ENCODE measurements around the gene GRB10. TPM values are rescaled to one million over a fixed set of nuclear protein-coding genes. Genes with fewer than 3 reads are reported as not detected.
A peak's percentile ranks its signal among the peaks of the same experiment; 100 is the strongest.

The GRB10 gene
- total RNA-seq (2012; rRNA removed): 39.8 and 41.8 TPM in 2 replicates

DNA sequence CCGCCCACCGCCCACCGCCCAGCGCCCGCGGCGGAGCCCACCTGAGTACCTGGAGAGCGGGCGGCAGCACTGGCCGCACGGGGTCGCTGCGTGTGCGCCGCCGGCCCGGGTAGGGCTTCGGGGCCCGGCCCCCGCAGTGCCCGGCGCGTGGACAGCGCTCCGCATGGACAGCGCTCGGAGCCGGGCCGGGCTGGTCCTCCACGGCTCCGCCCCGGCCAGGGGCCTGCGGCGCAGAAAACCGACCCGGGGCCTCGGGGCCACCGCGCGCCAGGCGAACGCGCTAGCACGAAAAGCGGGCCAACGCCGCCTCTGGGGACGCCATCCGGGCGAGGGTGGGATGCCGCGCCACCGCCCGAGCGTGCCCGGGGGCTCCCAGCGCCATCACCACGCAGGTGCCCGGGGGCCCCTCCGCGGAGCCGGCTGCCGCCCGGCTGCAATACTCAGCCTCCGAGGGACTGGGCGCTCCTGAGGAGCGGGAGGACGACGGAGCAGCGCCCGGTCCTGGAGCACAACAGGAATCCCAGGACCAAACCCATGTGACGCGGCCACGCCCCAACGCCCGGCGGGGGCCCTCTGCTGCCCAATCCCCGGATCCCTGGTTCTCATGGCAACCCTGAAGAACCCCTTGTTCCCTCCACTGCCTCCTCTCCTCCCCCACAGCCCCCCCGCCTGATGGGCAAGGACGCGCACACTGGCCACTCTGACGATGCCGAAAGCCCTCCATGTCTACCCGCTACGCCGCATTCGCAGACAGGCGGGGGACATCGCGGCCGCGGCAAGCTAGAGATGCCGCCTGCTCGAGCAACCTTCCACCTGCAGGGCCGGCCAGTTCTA lies at the start of gene GRB10:
Gene GRB10 (minus strand): TSS at position 522 of the 834 bp plus-strand sequence. CDS start 50,574 bp downstream, outside the sequence.
- H3K27me3 ChIP-seq (ENCODE audit: control insufficient read depth, insufficient read depth, low read length): no peaks in the 10 kb centered on the region
- peaks cover 2% of the 10 kb centered on the region for H3K4me1 ChIP-seq (ENCODE audit: control insufficient read depth, insufficient read depth, low read length)
- H3K9ac ChIP-seq (ENCODE audit: low read depth, low read length): peak within 1 kb of the TSS; percentile 67
- no peaks in the 10 kb centered on the region for H3K9me3 ChIP-seq (replicated peaks; ENCODE audit: low read length)
- H3K36me3 ChIP-seq (ENCODE audit: insufficient read depth, low read length): no peaks in the 10 kb centered on the region
- H3K4me3 ChIP-seq (ENCODE audit: low read length): peak within 1 kb of the TSS; percentile 69
- H3K4me2 ChIP-seq (ENCODE audit: low read length): peak within 1 kb of the TSS; percentile 83

DNA sequence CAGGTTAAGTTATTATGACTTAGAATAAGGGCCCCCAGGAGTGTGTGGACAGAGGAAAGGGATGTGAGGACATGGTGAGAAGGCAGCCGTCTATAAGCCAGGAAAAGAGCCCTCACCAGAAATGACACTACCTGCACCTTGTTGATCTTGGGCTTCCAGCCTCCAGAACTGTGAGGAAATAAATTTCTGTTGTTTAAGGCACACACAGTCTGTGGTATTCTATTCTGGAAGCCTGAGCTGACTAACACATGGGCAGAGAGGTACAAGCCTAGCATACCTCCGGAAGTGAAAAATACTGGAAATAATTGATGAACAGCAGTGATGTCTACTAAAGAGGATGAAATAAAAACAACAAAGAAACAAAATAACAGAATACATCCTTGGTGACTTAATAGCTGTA lies 46.1 kb upstream of the GRB10 start:
- Histone ChIP-seq H3K4me3 (ENCODE audit: low read length) (no peak overlapping the region), H3K9ac (ENCODE audit: low read depth, low read length) (no peak overlapping the region), H3K9me3 (replicated peaks; ENCODE audit: low read length) (no peaks in the 10 kb centered on the region), H3K4me2 (ENCODE audit: low read length) (no peak overlapping the region), H3K27me3 (ENCODE audit: control insufficient read depth, insufficient read depth, low read length) (peaks cover 9% of the 10 kb centered on the region), H3K4me1 (ENCODE audit: control insufficient read depth, insufficient read depth, low read length) (peaks cover 38% of the 10 kb centered on the region), H3K36me3 (ENCODE audit: insufficient read depth, low read length) (no peaks in the 10 kb centered on the region)

DNA sequence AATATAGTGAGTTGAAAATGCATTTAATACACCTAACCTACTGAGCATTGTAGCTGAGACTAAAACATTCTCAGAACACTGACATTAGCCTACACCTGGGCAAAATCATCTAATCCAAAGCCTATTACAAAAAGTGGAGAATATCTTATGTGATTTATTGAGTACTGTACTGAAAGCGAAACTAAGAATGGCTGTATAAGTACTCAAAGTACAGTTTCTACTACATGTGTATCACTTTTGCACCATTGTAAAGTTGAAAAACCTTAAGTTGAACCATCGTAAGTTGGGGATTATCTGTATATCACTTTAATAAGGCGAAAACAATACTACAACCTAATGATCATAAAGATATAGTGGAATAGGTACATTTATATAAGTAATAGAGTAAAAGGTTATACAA lies 45.4 kb upstream of the GRB10 start:
- no peak overlapping the region for H3K9ac ChIP-seq (ENCODE audit: low read depth, low read length)
- no peaks in the 10 kb centered on the region for H3K9me3 ChIP-seq (replicated peaks; ENCODE audit: low read length)
- H3K4me1 ChIP-seq (ENCODE audit: control insufficient read depth, insufficient read depth, low read length): peaks cover 33% of the 10 kb centered on the region
- no peak overlapping the region for H3K4me2 ChIP-seq (ENCODE audit: low read length)
- no peaks in the 10 kb centered on the region for H3K36me3 ChIP-seq (ENCODE audit: insufficient read depth, low read length)
- peaks cover 9% of the 10 kb centered on the region for H3K27me3 ChIP-seq (ENCODE audit: control insufficient read depth, insufficient read depth, low read length)
- H3K4me3 ChIP-seq (ENCODE audit: low read length): no peak overlapping the region

DNA sequence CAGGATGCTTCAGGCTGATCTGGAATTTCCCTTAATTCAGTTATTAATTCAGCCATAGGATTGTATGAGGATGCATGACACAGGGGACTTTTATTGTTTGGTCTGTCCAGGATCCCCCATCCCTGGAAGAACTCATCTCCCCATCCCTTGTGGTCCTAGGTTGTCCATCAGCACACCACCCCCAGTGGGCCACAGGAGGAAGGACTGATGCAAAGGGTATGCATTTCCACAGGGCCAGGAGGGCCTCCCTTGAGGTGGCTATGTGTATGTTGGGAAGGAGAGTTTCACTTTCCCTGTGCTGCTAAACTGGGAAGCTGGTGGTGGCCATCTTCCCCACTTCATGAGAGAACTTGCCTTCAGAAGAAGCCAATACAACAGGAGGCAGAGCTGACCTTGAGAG lies 44.6 kb upstream of the GRB10 start:
- H3K36me3 ChIP-seq (ENCODE audit: insufficient read depth, low read length): no peaks in the 10 kb centered on the region
- H3K4me1 ChIP-seq (ENCODE audit: control insufficient read depth, insufficient read depth, low read length): peaks cover 28% of the 10 kb centered on the region
- H3K4me3 ChIP-seq (ENCODE audit: low read length): no peak overlapping the region
- no peaks in the 10 kb centered on the region for H3K9me3 ChIP-seq (replicated peaks; ENCODE audit: low read length)
- peak overlapping the region; percentile 49 for H3K4me2 ChIP-seq (ENCODE audit: low read length)
- H3K9ac ChIP-seq (ENCODE audit: low read depth, low read length): peak overlapping the region; percentile 2
- H3K27me3 ChIP-seq (ENCODE audit: control insufficient read depth, insufficient read depth, low read length): peaks cover 7% of the 10 kb centered on the region

DNA sequence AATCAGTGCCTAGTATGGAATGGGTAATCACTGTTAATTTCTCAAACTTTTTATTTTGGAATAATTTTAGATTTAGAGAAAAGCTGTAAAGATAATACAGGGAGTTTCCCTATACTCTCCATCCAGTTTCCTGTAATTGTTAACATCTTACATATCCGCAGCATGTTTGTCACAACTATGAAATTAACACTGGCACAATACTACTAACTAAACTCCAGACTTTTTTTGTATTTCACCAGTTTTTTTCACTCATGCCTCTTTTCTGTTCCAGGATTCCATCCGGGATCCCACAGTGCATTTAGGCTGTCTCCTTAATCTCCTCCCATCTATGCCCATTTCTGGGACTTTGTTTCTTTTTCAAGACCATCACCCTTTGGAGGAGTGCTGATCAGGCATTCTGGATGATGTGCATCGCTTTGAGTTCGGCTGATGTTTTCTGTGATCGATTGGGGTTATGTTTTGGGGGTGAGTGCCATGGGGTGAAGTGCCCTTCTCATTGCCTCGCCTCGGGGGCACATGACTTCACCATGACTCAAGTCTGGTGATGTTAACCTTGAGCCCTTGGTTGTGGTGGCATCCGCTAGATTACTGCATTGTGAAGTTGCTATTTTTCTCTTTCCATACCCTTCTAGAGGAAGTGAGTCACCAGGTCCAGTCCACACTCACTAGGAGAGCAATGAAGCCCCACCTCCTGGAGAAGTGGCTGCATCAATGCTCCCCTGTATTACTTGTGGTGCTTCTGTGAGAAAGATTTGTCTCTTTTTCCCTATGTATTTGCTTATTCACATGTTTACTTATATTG lies 43.9 kb upstream of the GRB10 start:
- peaks cover 32% of the 10 kb centered on the region for H3K4me1 ChIP-seq (ENCODE audit: control insufficient read depth, insufficient read depth, low read length)
- peak overlapping the region; percentile 60 for H3K4me2 ChIP-seq (ENCODE audit: low read length)
- no peaks in the 10 kb centered on the region for H3K36me3 ChIP-seq (ENCODE audit: insufficient read depth, low read length)
- no peaks in the 10 kb centered on the region for H3K27me3 ChIP-seq (ENCODE audit: control insufficient read depth, insufficient read depth, low read length)
- peak overlapping the region; percentile 27 for H3K4me3 ChIP-seq (ENCODE audit: low read length)
- H3K9ac ChIP-seq (ENCODE audit: low read depth, low read length): peak overlapping the region; percentile 2
- H3K9me3 ChIP-seq (replicated peaks; ENCODE audit: low read length): no peaks in the 10 kb centered on the region

DNA sequence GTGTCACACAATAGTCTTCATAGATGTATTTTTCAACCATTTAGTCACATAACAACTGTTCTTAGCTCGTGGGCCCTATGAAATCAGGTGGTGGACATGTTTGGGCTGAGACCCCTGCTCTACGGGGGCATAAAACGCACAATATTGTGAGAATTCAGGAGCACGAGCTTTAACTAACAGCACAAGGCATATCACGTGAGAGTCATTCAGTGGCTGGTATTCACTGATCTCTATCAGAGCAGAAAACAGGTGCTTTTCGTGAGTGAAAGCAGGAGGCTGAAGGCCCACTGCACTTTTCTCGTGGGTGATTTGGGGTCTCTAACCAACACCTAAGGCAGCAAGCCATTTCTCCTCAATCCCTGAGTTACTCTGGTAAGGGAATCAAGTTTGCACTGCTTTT lies 42.8 kb upstream of the GRB10 start:
- no peaks in the 10 kb centered on the region for H3K9me3 ChIP-seq (replicated peaks; ENCODE audit: low read length)
- H3K36me3 ChIP-seq (ENCODE audit: insufficient read depth, low read length): no peaks in the 10 kb centered on the region
- H3K27me3 ChIP-seq (ENCODE audit: control insufficient read depth, insufficient read depth, low read length): no peaks in the 10 kb centered on the region
- no peak overlapping the region for H3K4me3 ChIP-seq (ENCODE audit: low read length)
- H3K9ac ChIP-seq (ENCODE audit: low read depth, low read length): no peak overlapping the region
- H3K4me1 ChIP-seq (ENCODE audit: control insufficient read depth, insufficient read depth, low read length): peaks cover 37% of the 10 kb centered on the region
- no peak overlapping the region for H3K4me2 ChIP-seq (ENCODE audit: low read length)

DNA sequence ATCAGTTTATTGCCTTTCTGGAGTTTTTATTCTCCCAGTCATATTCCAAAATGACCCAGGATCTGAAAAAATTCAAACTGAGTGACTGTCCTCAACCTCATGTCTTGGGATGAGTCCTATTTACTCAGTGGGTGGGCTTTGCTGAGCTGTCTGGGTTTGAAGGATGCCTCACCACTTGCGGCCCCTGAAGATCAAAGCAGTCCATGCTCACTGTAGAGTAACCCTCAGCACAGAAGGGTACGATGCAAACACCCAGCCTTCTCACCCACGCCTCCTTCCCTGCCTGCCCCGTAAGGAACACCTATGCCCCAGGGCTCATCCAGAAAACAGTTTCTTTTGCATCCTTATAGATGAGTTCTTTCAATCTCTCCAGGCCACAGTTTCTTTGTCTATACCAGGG lies 42.2 kb upstream of the GRB10 start:
- Histone ChIP-seq H3K27me3 (ENCODE audit: control insufficient read depth, insufficient read depth, low read length) (no peaks in the 10 kb centered on the region), H3K36me3 (ENCODE audit: insufficient read depth, low read length) (no peaks in the 10 kb centered on the region), H3K4me1 (ENCODE audit: control insufficient read depth, insufficient read depth, low read length) (peaks cover 37% of the 10 kb centered on the region), H3K4me3 (ENCODE audit: low read length) (no peak overlapping the region), H3K4me2 (ENCODE audit: low read length) (no peak overlapping the region), H3K9me3 (replicated peaks; ENCODE audit: low read length) (no peaks in the 10 kb centered on the region), H3K9ac (ENCODE audit: low read depth, low read length) (no peak overlapping the region)

DNA sequence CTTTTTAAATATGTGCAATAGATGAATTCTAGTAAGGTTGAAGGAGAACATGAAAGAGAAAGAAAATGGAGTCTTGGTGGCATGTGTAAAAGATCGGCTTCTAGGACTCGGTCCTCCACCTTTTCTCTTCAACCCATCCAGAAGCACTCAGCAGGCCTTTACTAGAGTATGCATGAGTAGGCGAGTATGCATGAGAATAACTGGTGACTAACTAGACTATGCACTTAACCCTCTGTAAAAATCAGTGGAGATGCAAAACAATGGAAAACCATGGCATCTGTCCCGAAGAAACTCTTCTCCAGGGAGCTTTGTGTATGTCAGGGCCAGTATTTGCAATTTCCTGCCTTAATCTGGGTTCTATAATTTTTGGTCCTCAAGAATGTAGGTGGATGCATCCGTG lies 40.0 kb upstream of the GRB10 start:
- Histone ChIP-seq H3K9me3 (replicated peaks; ENCODE audit: low read length) (no peaks in the 10 kb centered on the region), H3K27me3 (ENCODE audit: control insufficient read depth, insufficient read depth, low read length) (no peaks in the 10 kb centered on the region), H3K36me3 (ENCODE audit: insufficient read depth, low read length) (no peaks in the 10 kb centered on the region), H3K9ac (ENCODE audit: low read depth, low read length) (no peak overlapping the region), H3K4me1 (ENCODE audit: control insufficient read depth, insufficient read depth, low read length) (peaks cover 36% of the 10 kb centered on the region), H3K4me3 (ENCODE audit: low read length) (no peak overlapping the region), H3K4me2 (ENCODE audit: low read length) (no peak overlapping the region)

DNA sequence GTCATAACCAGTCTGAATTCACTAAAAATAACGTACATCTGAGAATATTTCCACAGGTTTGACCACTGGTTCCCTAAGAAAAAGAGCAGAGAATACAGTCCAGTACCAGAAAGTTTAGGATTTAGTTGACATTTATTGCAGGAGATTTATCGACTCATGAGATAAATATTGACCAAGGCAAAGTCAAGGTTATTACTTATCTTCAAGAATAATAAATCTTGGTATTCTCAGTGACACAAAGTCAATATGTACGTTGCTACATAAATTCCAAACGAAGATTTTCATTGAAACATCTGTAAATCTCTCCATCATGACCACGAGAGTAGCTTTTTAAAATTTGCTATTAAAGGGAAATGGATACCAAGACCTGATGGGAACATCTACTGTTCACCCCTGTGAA lies 39.4 kb upstream of the GRB10 start:
- peaks cover 30% of the 10 kb centered on the region for H3K4me1 ChIP-seq (ENCODE audit: control insufficient read depth, insufficient read depth, low read length)
- no peak overlapping the region for H3K4me2 ChIP-seq (ENCODE audit: low read length)
- H3K4me3 ChIP-seq (ENCODE audit: low read length): no peak overlapping the region
- no peaks in the 10 kb centered on the region for H3K27me3 ChIP-seq (ENCODE audit: control insufficient read depth, insufficient read depth, low read length)
- no peaks in the 10 kb centered on the region for H3K36me3 ChIP-seq (ENCODE audit: insufficient read depth, low read length)
- H3K9ac ChIP-seq (ENCODE audit: low read depth, low read length): no peak overlapping the region
- no peaks in the 10 kb centered on the region for H3K9me3 ChIP-seq (replicated peaks; ENCODE audit: low read length)

DNA sequence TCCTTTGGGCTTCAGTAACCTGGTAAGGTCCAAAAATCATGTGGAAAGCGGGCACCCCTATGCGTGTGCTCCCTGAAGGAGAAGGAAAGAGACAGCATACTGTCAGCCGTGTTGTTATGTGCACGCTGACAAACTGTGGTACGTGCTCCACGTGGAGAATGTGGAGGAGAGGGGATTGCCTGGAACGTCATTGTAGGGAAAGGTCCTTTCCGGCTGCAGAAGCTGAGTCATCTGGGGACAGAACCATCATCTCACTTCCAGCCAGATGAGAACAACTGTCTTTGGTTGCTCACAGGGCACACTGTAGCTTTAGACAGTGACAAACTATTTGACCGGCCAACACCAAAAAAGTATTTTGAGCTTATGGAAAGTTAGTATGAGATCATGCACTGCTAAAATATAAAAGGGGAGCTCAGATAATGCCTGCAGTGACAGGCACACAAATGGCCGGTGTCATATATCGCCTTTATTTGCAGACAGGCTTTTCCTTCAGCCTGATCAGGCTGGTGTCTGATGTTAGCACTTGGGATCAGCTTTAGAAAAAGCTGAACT lies 38.8 kb upstream of the GRB10 start:
- no peaks in the 10 kb centered on the region for H3K36me3 ChIP-seq (ENCODE audit: insufficient read depth, low read length)
- no peaks in the 10 kb centered on the region for H3K27me3 ChIP-seq (ENCODE audit: control insufficient read depth, insufficient read depth, low read length)
- H3K4me1 ChIP-seq (ENCODE audit: control insufficient read depth, insufficient read depth, low read length): peaks cover 25% of the 10 kb centered on the region
- no peak overlapping the region for H3K4me3 ChIP-seq (ENCODE audit: low read length)
- no peaks in the 10 kb centered on the region for H3K9me3 ChIP-seq (replicated peaks; ENCODE audit: low read length)
- H3K9ac ChIP-seq (ENCODE audit: low read depth, low read length): no peak overlapping the region
- H3K4me2 ChIP-seq (ENCODE audit: low read length): peak overlapping the region; percentile 17

DNA sequence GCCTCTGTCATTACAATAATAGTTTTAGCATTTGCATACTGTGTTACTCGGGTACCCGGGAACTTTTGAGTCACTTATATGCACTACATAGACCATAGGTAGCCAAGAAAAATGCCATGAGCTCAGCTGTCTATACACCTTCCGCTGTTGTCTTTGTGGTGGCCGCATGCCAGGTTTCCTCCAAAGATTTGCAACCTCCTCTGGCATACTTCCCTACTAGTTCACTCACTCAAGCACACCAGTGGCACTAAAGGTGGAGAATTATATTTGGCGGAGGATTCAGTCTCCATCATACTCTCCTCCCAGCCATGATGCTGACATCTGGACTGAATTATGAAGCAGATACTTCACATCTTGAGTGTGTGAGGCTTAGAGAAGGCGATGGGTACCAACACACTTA lies 35.6 kb upstream of the GRB10 start:
- no peak overlapping the region for H3K9ac ChIP-seq (ENCODE audit: low read depth, low read length)
- no peaks in the 10 kb centered on the region for H3K36me3 ChIP-seq (ENCODE audit: insufficient read depth, low read length)
- H3K4me1 ChIP-seq (ENCODE audit: control insufficient read depth, insufficient read depth, low read length): peaks cover 16% of the 10 kb centered on the region
- no peaks in the 10 kb centered on the region for H3K27me3 ChIP-seq (ENCODE audit: control insufficient read depth, insufficient read depth, low read length)
- no peak overlapping the region for H3K4me2 ChIP-seq (ENCODE audit: low read length)
- no peak overlapping the region for H3K4me3 ChIP-seq (ENCODE audit: low read length)
- H3K9me3 ChIP-seq (replicated peaks; ENCODE audit: low read length): no peaks in the 10 kb centered on the region

All from skeletal muscle satellite cell (primary cell).